Liver (tissue), 3 donors: ENCODE measurements around the gene SPANXD.

Source experiments
- GABPA ChIP-seq, 2 donors: IDR thresholded peaks in 1 of 2; conservative IDR thresholded peaks in 1 of 2; 2 replicates each; pipeline ENCODE4 v1.6.1; 2016; ENCODE audit warnings: antibody characterized with exemption in 2 of 2, mild to moderate bottlenecking in 1 of 2, moderate library complexity in 1 of 2
- JUND ChIP-seq, 2 donors: IDR thresholded peaks; 2 replicates each; pipeline ENCODE4 v1.6.1; 2016; ENCODE audit warnings: antibody characterized with exemption in 2 of 2
- TAF1 ChIP-seq: conservative IDR thresholded peaks from 2 replicates; pipeline ENCODE4 v1.6.1; 2016; ENCODE audit warnings: antibody characterized with exemption, mild to moderate bottlenecking
- YY1 ChIP-seq: IDR thresholded peaks from 2 replicates; pipeline ENCODE4 v1.6.1; 2016; ENCODE audit warnings: antibody characterized with exemption, mild to moderate bottlenecking
- TF ChIP-seq, protein P1 (sequence below): fragments of 150-350 bp; IDR thresholded peaks from 2 replicates; pipeline ENCODE4 v1.5.1; 2017; ENCODE audit warnings: improper control_type of control experiment, low read depth, low read length; ENCODE audit not compliant: missing input control
- TF ChIP-seq, protein P2 (sequence below): IDR thresholded peaks from 2 replicates; pipeline ENCODE4 v1.6.1; 2016; ENCODE audit warnings: antibody characterized with exemption
- TF ChIP-seq, protein P3 (sequence below): IDR thresholded peaks from 2 replicates; pipeline ENCODE4 v1.6.1; 2016; ENCODE audit warnings: antibody characterized with exemption, mild to moderate bottlenecking
- donor health status: healthy.
- donor health status: healthy.

DNA sequence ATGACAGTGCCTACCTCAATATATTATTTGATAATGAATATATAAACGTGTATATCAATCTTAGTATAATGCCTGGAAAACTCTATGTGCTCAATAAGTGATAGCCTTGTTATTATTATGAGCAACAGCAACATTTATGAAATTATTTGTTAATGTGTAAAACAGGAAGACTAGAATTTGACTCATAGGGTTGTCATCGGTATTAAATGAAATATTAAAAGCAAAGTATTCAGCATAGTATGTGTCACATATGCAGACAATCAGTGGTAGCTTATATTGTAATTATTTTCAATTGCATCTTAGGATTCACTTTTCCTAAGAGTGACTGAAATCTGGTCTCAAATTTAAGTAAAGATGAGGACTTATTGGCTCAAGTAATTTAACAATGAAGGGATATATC, 24.6 kb downstream of the SPANXD start:
- TF ChIP-seq, protein P1, sequence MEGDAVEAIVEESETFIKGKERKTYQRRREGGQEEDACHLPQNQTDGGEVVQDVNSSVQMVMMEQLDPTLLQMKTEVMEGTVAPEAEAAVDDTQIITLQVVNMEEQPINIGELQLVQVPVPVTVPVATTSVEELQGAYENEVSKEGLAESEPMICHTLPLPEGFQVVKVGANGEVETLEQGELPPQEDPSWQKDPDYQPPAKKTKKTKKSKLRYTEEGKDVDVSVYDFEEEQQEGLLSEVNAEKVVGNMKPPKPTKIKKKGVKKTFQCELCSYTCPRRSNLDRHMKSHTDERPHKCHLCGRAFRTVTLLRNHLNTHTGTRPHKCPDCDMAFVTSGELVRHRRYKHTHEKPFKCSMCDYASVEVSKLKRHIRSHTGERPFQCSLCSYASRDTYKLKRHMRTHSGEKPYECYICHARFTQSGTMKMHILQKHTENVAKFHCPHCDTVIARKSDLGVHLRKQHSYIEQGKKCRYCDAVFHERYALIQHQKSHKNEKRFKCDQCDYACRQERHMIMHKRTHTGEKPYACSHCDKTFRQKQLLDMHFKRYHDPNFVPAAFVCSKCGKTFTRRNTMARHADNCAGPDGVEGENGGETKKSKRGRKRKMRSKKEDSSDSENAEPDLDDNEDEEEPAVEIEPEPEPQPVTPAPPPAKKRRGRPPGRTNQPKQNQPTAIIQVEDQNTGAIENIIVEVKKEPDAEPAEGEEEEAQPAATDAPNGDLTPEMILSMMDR, result no peak
- TF ChIP-seq TAF1 (no peak), GABPA (IDR thresholded peaks at IDR 0.05 in 1 of 2, conservative IDR thresholded peaks at IDR 0.05 in 1 of 2) (no peak), YY1 (no peak), JUND (IDR thresholded peaks at IDR 0.05) (no peak)
- TF ChIP-seq, protein P2, sequence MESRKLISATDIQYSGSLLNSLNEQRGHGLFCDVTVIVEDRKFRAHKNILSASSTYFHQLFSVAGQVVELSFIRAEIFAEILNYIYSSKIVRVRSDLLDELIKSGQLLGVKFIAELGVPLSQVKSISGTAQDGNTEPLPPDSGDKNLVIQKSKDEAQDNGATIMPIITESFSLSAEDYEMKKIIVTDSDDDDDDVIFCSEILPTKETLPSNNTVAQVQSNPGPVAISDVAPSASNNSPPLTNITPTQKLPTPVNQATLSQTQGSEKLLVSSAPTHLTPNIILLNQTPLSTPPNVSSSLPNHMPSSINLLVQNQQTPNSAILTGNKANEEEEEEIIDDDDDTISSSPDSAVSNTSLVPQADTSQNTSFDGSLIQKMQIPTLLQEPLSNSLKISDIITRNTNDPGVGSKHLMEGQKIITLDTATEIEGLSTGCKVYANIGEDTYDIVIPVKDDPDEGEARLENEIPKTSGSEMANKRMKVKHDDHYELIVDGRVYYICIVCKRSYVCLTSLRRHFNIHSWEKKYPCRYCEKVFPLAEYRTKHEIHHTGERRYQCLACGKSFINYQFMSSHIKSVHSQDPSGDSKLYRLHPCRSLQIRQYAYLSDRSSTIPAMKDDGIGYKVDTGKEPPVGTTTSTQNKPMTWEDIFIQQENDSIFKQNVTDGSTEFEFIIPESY, result no peak
- TF ChIP-seq, protein P3, sequence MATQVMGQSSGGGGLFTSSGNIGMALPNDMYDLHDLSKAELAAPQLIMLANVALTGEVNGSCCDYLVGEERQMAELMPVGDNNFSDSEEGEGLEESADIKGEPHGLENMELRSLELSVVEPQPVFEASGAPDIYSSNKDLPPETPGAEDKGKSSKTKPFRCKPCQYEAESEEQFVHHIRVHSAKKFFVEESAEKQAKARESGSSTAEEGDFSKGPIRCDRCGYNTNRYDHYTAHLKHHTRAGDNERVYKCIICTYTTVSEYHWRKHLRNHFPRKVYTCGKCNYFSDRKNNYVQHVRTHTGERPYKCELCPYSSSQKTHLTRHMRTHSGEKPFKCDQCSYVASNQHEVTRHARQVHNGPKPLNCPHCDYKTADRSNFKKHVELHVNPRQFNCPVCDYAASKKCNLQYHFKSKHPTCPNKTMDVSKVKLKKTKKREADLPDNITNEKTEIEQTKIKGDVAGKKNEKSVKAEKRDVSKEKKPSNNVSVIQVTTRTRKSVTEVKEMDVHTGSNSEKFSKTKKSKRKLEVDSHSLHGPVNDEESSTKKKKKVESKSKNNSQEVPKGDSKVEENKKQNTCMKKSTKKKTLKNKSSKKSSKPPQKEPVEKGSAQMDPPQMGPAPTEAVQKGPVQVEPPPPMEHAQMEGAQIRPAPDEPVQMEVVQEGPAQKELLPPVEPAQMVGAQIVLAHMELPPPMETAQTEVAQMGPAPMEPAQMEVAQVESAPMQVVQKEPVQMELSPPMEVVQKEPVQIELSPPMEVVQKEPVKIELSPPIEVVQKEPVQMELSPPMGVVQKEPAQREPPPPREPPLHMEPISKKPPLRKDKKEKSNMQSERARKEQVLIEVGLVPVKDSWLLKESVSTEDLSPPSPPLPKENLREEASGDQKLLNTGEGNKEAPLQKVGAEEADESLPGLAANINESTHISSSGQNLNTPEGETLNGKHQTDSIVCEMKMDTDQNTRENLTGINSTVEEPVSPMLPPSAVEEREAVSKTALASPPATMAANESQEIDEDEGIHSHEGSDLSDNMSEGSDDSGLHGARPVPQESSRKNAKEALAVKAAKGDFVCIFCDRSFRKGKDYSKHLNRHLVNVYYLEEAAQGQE, result no peak
